ENCODE data around the gene DCAF7.

Gene DCAF7, protein sequence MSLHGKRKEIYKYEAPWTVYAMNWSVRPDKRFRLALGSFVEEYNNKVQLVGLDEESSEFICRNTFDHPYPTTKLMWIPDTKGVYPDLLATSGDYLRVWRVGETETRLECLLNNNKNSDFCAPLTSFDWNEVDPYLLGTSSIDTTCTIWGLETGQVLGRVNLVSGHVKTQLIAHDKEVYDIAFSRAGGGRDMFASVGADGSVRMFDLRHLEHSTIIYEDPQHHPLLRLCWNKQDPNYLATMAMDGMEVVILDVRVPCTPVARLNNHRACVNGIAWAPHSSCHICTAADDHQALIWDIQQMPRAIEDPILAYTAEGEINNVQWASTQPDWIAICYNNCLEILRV

DNA sequence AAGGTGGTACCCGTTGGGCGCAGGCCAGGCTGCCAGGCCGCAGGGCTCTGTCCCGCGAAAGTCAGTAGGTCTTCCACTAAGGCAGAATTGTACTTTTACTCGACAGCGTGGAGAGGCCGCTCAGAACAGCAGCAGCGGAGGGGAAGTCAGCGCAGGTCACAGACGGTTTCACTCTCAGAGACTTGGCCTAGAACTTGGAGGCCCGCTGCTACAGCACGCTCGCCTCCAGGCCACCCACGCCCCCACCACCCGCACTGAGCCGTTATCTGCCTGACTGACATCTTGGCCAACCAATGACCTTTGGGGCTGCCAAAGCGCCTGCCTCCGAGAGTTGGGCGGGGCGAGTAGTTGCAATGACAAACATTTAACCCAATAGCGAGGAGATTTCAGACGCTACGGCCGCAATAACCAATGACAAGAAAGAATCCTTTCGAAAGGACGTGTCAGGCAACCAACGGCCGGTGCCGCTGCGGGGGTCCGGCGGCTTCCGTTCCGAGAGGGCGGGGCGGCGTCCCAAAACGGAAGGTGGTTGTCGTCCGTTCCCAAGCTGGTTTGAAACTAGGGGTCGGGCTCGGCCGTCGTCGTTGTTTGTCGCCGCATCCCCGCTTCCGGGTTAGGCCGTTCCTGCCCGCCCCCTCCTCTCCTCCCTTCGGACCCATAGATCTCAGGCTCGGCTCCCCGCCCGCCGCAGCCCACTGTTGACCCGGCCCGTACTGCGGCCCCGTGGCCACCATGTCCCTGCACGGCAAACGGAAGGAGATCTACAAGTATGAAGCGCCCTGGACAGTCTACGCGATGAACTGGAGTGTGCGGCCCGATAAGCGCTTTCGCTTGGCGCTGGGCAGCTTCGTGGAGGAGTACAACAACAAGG, at the start of gene DCAF7:
Gene DCAF7 (plus strand): TSS at position 532 of the 871 bp plus-strand sequence. CDS start 201 bp downstream, at position 733.
- DNase-seq, result peak; percentile 85 to 100 (median 99)

DNA sequence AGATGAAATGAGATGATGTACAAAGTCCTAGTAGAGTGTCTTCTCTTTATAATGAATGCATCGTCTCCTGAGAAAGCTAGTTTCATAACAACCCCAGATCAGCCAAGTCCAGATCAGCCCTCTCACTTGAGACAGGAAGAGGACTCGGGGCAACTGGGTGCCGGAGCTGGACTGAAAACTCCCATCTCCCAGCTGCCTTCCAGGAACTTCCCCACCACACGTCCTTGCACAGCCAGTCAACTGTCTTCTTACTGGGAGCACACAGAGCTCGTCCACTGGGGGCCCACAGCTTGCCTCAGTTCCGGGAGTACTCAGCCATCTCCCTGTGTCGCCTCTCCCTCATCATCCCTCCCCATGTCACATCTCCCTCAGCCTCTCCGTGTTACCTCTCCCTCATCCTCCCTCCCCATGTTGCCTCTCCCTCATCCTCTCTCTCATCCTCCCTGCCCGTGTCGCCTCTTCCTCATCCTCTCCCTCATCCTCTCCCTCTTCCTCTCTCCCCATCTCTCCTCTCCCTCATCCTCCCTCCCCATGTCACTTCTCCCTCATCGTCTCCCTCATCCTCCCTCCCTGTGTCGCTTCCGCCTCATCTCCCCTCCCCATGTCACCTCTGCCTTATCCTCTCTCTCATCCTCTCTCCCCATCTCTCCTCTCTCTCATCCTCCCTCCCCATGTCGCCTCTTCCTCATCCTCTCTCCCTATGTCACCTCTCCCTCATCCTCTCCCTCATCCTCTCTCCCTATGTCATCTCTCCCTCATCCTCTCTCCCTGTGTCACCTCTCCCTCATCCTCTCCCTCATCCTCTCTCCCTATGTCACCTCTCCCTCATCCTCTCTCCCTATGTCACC, 49.5 kb upstream of the DCAF7 start:
- DNase-seq, result no peak

DNA sequence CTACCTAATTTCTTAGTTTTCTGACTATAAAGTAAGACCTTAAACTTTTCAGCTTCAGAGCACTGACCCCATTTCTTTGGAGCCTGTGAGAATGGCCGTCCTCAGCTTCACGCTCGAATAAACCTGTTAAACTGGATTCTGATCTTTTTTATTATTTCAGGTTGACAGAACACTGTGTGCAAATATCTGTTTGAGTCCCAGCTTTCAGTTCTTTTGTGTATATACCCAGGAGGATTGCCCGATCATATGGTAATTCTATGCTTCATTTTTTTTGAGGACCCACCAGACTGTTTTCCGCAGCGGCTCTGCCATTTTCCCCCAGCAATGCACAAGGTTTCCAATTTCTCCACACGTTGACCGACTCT, 47.0 kb upstream of the DCAF7 start:
- DNase-seq, result no peak

DNA sequence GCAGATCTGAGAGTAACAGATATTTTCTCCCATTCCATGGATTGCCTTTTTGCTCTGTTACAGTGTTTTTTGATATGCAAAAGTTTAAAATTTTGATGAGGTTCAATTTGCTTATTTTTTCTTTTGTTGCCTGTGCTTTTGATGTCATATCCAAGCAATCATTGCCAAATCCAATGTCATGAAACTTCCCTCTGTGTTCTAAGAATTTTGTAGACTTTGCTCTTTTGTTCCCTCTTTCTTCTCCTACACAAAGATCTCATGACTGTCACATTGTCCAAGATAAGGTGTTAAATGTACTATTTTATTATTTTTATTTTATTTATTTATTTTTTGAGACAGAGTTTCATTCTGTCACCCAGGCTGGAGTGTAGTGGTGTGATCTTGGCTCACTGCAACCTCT, 46.0 kb upstream of the DCAF7 start:
- no peak for DNase-seq

DNA sequence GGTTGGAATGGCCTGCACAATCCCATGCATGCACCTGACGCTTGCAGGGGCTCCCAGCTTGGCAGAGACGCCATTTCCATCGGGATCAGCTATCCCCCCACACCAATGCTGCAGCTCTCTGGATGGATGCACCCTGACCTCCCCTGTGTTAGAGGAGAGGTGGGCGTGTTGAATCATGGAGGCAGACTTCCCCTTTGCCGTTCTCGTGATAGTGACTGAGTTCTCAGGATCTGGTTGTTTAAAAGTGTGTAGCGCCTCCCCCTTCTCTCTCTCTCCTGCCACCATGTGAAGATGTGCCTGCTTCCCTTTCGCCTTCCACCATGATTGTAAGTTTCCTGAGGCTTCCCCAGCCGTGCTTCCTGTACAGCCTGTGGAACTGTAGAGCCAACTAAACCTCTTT, 44.9 kb upstream of the DCAF7 start:
- DNase-seq, result no peak

DNA sequence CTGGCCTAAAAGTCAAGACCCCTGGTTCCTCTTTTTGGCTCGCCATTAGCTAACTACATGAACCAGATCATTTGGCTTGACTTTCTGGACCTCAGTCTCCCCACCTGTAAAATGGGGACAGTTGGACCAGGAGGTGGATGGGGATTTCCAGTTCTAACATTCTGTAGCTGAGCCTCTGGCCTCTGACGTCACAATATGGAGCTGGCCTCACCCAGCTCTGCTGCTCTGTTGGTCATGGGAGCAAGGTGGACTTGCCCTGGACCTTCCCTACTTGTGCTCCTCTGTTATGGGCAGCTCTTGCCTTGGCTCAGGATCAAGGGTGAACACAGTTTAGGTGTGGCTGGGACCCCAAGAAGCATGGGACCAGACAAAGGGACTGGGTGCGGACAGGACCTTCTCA, 43.6 kb upstream of the DCAF7 start:
- DNase-seq, result no peak

DNA sequence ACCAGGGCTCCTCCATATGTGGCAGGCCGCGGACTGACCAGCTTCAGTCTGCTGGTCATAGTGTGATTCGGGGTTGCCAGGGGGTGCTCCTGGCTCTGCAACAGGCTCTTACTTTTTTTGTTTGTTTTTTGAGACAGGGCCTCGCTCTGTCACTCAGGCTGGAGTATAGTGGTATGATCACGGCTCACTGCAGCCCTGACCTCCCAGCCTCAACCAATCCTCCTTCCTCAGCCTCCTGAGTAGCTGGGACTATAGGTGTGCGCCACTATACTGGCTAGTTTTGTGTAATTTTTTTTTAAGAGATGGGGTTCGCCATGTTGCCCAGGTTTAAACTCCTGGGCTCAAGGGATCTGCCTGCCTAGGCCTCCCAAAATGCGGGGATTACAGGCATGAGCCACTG, 38.9 kb upstream of the DCAF7 start:
- DNase-seq, result no peak

DNA sequence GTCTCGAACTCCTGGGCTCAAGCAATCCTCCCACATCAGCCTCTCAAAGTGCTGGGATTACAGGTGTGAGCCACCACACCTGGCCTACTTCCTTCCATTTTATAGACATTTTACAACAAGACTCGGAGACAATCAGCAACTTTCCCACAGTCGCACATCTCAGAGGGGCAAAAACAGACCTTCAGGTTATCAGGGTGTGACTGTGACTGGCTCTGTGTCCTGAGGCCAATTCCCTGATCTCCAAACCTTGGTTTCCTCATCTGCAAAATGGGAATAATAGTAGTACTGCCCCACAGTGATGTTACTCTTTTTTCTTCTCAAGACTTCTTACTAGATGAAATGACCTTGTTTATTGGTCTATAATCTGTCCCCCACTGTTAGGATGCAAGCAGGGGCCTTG, 37.9 kb upstream of the DCAF7 start:
- DNase-seq, result no peak

DNA sequence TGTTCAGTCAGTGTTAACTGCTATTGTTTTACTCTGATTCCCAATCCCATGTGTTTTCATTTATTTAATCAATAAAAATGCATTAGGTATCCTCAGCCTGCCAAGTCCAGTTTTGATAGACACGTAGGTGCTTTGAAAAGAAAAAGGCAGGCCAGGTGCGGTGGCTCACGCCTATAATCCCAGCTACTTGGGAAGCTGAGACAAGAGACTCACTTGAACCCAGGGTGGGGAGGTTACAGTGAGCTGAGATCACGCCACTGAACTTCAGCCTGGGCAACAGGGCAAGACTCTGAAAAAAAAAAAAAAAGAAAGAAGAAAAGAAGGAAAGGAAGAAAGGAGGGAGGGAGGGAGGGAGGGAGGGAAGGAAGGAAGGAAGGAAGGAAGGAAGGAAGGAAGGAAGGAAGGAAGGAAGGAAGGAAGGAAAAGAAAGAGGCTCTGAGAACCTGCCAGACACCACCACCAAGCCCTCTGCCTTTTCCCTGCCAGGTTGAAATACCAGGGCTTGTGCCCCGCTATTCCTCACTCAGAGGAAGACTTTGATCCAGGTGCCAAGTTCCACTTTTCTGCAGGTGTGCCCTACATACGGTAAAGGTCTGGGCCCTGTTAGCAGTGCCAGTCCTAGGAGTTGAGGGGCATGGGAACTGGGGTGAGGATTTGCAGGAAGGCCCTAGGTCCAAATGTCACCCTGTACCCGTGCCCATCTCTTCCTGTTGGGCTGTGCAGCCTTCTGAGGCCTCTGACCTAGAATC, 37.2 kb upstream of the DCAF7 start:
- no peak for DNase-seq

DNA sequence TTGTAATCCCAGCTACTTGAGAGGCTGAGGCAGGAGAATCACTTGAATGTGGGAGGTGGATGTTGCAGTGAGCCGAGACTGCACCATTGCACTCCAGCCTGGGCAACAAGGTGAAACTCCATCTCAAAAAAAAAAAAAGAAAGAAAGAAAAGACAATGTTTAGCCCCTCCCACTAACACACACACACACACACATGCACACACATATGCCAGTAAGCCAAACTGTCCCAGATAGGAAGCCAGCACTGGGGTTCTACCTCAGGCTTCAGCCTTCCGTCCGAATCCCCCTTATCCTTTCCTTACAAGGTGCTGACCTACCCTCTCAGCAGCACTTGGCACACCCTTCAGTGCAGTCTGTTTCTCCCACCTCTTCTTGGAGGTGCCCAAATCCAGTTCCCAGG, 35.8 kb upstream of the DCAF7 start:
- no peak for DNase-seq

DNA sequence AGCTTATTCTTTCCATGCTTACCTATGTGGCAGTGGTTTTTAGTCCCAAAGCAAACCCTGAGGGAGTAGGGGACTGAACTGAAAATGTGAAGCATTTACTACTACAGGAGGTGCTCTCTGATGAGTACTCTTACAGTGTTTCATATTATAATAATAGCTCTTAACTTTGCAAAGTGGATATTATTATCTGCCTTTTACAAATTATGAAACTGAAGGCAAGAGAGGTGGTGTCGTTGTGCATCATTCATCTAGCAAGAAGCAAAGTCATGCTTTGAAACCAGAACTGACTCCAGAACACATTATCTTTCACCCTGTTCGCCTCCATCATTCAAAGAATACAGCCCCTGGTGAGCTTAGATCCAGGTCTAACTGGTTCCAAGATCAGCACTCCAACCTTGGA, 35.3 kb upstream of the DCAF7 start:
- no peak for DNase-seq

DNA sequence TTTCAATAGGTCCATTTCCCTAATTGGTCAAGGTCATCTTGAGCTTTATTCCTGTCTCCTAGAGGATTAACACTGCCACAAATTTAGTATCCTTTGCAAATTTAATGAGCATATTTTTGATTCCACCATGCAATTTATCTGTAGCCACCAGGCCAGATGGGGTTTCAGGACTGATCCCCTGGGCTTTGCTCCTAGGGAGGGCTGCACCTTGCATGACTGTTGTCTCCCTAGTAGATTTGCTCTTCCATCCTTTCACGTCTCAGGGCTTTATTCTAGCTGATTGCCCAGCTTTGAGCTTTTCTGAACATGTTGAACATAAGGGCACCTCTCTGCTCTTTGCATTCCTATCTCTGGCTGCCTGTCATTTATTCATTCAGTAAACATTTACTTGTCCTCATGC, 34.9 kb upstream of the DCAF7 start:
- no peak for DNase-seq

DNA sequence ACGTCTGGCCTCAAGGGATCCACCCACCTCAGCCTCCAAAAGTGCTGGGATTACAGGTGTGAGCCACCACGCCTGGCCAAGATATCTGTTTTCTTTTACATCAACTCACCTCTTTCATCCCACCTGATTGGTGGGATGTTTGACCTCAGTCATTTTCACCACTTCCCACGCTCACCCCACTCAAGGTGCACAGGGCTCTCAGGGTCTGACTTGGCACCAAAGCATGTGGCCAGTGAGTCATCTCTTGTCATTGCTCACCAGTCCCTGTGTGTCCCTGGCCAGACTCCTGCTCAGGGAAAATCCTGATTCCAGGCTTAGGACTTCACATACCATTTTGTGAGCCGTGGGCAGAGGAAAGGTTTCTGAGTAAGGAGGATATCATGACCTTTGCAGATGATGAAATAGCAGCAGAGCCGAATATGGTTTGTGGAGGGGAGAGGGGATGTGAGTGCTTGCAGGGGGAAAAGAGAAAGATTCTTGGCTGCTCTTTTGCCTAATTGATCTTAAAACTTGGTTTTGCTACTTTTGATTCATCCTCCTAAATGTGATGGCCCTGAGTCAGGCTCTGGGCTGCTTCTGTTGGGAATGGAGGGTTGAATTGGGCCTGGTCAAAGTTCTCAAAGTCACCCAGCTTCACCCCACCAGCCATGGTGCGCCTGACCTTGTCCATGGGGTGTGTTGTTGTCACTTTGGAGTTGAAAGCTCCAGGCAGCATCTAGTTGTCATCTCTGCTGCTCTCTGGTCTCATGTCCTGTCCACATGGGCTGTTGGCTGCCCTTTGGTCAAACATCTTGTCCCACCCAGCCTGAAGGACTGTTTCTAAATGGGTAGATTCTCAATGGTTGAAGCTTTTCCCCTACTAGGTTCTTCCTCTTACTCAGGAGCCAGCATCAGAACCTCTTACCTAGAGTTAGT, 33.1 kb upstream of the DCAF7 start:
- no peak for DNase-seq

DNA sequence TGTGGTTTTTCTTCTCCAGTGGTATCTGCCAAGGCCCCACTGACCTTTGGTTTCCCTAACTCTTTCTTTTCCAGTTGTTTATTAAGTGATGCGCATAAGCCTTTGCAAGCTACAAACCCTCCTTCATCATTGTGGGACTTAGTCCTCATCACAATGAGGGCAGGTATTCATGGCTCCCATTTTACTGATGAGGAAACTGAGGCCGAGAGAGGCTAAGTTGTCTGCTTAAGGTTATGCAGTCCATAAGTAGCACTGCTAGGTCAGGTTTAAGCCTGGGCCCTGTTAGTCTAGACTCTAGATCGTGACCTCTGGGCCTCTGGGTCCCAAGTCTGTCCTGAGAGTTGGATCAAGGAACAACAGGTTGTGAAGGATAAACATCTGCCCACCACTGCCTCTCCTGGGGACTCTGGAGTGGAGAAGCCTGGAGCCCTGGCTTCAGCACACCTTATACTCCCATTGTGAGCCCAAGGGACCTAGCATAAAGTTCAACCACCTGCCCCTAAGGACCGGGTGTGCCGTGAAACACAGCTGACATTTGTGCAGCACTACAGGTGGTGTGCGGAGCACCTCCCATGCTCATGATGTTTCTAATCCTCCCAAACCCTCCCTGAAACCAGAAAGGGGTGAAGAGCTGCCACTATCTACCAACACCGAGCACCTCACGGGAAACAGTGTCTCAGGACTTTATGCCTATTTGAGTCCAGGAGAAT, 32.3 kb upstream of the DCAF7 start:
- no peak for DNase-seq

DNA sequence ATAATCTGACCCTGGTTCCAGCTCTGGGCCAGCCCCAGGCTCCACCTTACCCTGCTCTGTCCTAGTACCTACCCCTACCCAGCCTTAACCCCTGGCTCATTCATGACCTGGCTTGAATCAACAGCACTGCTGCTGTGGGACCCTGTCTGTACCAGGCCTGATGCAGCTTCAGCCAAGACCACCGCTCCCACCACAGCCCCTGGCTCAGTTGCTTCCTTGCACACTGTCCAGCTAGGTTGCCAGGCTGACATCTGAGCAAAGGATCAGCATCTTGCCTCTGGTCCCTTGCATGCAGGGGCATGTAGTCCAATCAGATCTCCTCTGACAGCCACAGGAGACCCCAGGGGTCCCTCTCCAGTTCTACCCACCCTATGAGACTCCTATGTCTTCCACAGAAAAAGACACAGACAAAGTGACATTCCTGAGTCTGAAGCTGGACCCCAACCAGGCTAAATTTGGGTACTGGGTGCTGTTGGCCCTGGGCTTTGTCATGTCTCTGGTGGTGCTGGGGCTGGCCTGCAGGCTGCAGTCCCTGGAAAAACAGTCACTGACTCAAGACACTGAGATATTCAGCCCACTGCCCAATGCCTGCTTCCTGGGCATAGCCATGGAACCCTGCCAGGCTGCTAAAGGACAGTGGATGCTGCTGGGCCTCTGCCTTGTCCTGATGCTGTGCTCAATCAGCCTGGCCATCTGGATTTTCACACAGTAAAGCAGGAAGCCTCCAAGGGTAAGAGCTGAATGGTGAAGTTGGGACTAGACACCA, 31.0 kb upstream of the DCAF7 start:
- DNase-seq, result no peak

DNA sequence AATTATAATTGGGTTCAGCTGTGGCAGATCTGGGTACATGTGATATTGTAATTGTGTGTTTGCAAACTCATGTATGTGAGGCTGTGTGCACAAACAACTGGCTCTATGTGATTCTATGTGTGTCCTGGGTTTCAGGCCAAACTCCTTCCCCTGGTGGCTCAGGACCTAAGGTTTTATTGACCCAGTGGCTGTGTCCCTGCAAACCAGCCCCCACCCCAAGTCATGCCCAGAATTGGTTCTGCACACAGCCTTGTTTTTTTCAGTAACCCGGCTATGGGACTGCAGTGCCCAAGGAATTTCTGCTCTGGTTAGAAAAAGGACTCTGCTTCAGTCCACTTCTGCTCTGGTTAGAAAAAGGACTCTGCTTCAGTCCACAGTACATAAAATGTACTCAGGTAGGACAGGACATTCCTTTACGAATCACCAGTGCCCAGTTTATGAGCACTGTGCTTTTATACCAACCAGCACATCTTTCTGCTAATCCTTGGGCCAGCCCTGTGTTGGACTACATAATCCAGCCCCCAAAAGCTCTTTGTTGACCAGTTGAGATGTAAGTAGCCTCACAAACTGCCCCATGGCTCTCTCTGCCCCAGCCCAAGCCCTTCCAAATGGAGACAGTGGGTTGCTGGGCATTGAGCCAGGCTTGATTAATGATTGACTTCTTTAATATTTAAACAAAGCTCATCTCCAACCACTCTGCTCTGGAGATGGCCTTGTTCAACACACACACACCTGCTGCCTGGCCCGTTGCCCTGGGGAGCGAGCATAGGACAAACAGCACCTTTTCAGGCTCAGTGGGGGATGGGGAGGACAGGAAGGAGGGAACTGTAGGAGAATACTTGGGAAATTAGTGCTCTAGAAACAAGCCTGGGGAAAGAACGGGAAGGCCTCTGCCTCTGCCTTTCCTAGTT, 30.1 kb upstream of the DCAF7 start:
- no peak for DNase-seq

DNA sequence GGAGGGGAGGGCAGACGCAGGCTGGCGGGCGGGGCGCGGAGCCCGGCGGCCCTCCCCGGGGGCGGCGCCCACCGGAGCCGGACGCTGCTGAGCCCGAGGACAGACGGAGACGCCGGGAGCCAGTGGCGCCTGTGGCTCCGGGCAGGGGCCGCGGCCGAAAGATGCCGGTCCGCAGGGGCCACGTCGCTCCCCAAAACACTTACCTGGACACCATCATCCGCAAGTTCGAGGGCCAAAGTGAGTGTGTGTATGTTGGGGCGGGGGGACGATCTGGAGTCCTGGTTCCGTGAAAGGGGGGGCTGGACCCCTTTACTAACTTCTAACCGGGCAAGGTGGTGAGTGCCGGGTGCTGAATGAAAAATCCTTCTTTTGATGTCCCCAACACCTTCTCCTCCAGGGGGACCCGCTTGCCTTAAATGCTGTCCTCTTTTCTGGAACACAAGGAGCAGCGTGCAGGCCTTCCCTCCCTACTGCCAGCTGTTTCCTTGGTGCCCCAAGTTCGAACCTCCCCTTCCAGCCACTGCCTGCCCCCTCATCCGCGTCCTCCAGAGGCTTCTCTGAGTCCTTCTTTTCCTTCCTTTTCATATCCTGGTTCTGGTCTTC, 26.9 kb upstream of the DCAF7 start, which contains the start of gene KCNH6:
Gene KCNH6 (plus strand): TSS at position 106 of the 603 bp plus-strand sequence. CDS start 56 bp downstream, at position 162.
- no peak for DNase-seq
